ENCODE measurements around the gene SMOC1.
A peak's percentile ranks its signal among the peaks of the same experiment; 100 is the strongest.

The SMOC1 gene

DNA sequence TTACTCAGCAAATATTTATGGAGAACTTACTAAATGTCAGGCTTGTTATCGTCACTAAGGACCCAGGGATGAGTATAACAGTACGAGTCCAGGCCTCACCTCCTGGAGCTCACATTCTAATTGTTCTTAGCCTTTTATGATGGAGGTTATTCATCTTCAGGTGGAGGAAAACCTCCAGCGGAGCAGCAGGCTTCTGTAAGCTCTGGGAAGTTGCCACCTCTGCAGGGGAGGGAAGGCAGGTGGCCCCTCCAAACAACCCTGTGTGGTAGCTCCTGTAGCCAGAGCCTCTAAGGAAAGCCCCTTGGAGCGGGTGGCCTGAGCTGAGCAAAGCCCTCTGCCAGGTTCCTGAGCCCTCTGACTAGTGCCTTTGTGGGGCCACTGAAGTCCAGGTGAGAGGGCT is 104.1 kb downstream of the SMOC1 start:
- no peak for DNase-seq

DNA sequence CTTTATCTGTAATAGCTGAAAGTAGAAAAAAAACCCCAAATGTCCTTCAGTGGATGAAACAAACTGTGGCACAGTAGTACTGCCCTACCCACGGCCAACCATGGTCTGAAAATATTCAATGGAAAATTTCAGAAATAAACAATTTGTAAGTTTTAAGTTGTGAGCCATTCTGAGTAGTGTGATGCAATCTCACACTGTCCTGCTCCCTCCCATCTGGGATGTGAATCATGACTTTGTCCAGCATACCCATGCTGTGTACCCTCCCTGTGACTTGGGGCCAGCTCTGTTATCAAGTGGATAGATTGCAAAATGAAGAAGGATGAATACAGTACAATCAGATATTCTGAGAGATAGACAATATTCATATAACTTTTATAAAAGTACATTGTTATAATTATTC is 106.2 kb downstream of the SMOC1 start:
- DNase-seq: no peak

- DNase-seq: no peak
Measured at GRCh38 chr14:69986336-69986735, 107.1 kb downstream of the SMOC1 start.

DNA sequence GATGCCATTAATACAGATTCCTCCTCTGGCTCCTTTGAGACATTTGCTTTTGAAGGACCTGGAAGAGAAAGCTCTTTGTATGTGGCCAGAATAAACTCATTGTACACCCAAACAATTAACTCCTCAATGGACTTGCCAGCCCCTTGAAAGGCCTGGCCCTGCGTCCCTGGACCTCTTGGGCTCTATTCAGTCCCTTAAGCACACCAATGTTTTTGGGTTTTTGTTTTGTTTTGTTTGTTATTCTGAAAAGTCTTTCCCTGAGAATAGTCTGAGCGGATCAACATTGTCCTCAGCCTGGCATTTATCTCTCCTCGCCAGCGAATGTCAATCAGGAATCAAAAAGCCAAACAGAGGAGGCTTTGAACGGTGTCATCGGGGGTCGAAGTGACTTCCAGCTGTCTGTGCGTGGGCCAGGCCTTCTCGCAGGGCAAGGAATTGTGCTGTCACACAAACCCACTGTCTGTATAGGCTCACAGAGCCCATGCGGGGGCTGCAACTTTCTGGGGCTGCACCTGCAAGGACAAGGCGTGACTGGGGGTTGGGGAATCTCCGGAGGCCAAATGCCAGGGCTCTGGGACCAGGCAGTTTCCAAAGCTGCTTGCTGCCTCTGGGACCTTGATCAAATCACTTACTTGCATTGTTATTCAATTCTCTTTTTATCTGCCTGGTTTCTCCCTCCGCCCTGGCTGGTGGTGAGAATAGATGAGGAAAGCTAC is 108.3 kb downstream of the SMOC1 start:
- no peak for DNase-seq

GRCh38 chr14:69988979-69989378 is 109.8 kb downstream of the SMOC1 start:
- no peak for DNase-seq

GRCh38 chr14:69989622-69990021 is 110.4 kb downstream of the SMOC1 start:
- no peak for DNase-seq

GRCh38 chr14:69990323-69990722 is 111.1 kb downstream of the SMOC1 start:
- no peak for DNase-seq

GRCh38 chr14:69991422-69991821 is 112.2 kb downstream of the SMOC1 start:
- no peak for DNase-seq

DNA sequence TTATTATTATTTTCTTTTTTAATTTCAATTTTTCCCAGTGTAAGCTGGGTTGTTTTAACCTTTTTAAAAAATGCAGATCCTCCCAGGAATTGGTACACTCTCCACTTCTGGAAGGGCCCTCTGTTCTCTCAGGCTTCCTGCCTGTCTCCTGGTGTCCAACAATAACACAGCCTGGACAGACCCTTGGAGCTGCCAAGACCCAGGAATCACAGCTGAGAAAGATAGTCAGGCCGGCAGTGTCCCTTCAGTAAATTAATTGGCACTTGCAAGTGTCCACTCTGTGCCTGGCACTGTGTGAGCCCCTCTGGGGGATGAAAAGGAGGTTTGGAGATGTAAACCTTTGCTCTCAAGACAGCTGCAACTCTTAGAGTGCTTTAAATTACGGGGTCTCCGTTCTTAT is 113.3 kb downstream of the SMOC1 start:
- DNase-seq: no peak

- no peak for DNase-seq
Measured at GRCh38 chr14:69993326-69993725, 114.1 kb downstream of the SMOC1 start.

GRCh38 chr14:69994002-69994401 is 114.8 kb downstream of the SMOC1 start:
- DNase-seq: no peak

DNA sequence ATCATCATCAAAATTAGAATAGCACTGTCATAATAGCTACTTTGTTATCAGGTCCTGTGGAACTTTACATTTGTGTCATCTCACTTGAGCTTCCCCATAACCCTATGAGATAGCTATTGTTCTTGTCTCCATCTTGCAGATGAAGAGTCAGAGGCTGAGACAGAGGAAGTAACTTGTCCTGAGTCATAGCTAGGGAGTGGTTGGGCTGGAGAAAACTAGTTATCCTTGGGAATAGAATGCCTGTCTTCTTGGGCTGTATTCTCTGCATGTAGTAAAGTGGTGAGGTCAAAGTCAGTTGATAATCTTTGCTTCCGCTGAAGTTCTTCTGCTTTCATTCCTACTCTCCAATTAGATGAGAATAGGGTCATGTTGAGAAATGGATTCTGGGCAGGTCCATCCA is 117.0 kb downstream of the SMOC1 start:
- DNase-seq: no peak

GRCh38 chr14:69997849-69998248 is 118.6 kb downstream of the SMOC1 start:
- DNase-seq: no peak

- no peak for DNase-seq
Measured at GRCh38 chr14:69999261-69999674, 120.1 kb downstream of the SMOC1 start.

DNA sequence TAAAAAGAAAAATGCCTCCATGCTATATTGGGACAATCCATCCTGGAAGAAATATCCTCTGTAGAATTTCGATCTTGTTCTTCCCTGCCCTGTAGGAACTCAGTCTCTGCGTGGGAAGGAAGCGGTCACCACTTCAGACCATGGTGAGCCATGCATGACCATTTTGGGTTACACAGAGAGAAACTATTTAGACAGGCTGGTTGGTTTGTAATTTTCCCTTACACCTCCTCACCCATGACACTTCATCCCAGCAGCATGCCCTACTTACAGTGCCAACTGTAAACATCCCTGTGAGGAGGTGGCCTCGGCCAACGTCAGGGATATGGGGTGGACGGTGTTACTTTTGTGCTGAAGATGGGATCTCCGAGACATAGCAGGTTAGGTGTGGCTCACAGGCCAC is 121.4 kb downstream of the SMOC1 start:
- no peak for DNase-seq

GRCh38 chr14:70002589-70003346 is 123.6 kb downstream of the SMOC1 start:
- no peak for DNase-seq

- no peak for DNase-seq
Measured at GRCh38 chr14:70004791-70005190, 125.6 kb downstream of the SMOC1 start.

DNA sequence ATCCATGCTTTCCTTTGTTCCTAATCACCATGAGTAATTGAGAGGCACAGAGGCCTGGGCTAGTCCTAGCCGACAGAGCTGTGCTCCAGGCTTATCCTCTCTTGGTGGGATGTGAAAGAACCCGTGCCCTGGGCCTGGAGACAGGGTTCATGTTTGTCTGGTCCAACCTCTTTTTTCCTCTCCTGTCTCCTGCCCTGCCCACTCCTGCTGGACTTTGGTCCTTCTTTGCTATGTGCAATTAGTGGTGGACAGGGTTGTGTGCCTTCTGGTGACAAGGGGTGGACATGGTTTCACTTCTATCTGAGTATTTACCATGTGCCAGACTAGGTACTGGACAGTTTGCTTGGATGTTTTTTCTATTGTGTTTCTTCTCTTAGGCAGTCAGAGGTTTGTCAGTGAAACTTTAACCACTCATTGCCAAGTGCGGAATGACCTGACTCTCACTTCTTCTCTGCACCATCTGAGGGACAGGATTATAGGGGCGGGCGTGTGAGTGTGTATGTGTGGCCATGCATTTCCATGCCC is 126.1 kb downstream of the SMOC1 start:
- no peak for DNase-seq

- no peak for DNase-seq
Measured at GRCh38 chr14:70006699-70007098, 127.5 kb downstream of the SMOC1 start.

DNA sequence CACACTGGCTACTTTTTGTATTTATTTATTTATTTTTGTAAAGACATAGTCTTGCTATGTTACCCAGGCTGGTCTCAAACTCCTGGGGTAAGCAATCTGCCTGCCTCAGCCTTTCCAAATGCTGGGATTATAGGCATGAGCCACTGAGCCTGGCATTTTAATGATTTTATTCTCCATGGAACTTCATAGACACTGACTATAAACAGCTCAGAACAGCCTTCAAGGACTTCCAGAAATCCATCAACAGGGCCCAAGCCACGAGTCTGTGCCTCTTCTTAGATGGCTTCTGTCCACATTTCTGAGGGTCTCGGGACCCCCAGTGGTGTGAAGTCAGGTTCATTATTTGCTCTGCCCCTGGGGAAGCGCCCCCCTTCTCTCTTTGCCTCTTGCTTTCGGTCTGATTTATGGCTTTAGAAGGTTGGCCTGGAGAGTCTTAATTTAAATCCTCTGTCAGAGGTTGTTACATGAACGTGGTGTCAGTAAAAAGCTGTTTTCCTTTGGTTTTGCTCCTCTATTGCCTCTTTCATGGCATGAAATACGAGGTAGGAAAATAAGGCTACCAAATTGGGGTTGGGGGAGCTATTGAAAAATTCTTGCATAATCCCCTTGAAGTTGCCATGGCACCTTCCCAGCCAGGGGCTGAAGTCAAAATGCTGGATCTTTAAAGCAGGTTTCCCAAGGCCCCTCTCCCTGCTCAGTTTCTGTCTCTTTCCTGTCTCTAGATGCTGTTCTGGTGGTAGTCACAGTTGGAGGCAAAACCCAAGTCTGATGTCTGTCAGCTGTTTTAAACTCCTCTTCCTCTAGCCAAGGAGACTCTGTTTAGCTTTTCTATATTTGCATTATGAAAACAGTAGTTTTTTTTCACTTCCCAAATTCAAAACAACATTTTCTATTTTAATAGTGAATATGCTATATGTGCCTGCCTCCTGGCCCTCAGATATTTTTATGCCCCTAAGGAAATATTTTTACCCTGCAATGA is 129.4 kb downstream of the SMOC1 start:
- no peak for DNase-seq

DNA sequence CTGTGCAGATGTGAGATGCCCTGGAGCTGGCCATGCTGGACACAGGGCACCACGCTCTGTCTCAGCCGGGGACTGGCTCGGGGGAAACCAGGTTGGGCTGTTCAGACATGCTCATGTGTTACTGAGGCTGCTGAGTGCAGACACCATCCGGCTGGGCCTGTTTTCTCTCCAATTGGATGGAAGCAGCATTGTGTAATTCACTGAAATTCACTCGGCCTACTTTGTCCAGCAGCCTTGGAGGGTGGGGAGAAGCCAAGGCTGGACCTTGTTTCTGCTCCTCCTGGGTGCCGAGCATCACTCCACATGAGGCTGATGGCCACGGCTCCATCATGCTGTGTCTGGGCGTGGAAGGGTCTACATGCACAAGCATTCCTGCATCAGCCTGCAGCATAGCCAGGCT is 130.7 kb downstream of the SMOC1 start:
- no peak for DNase-seq

- peak; percentile 22 for DNase-seq
Measured at GRCh38 chr14:70011098-70011497, 131.9 kb downstream of the SMOC1 start.

DNA sequence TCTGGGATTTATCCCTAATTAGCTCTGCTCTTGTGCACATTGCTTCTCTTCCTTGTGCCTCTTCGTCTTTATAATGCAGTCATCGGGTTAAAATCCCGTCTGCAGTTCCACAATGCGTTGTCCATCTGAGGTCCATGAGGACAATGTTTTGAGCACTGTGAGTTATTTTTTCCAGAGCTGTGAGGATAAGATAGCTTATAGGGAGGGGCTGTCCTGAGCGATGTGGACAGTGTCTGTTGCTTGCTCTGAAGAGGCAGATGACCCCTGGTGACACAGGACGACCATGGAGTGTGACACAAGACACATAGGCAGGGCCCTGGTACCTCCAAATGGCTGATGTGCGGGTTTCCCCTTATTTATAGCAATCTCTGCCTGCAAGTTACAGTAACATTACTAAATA is 132.5 kb downstream of the SMOC1 start:
- DNase-seq: no peak

Data from eye (tissue), 1 donor.